HepG2 (cell line): Measurements from ENCODE around the gene LYPD6. TPM values are rescaled to one million over a fixed set of nuclear protein-coding genes. Genes with fewer than 3 reads are reported as not detected.

ENCODE experiments used
- ATAC-seq: fragments of 200-7000 bp; cut with Tn5 transposase; 3 replicates; pipeline ENCODE4 v1.9.1; 2020; ENCODE audit warnings: mild to moderate bottlenecking, moderate library complexity
- BruUV-seq: library from RNA; stranded (reverse); fragments of 400-500 nt; replicated peaks from 2 replicates; lab custom pipeline; 2021; lab: Mats Ljungman, UMichigan
- CTCF ChIA-PET: fragments of 300-600 bp; formaldehyde crosslinking; extraction: SDS; loops from one replicate; lab custom pipeline; 2021; ENCODE audit warnings: low total read pairs, inconsistent platforms, low intra/inter-chr PET ratio; lab: Yijun Ruan, JAX
- POLR2A ChIA-PET: fragments of 350-600 bp; sonication (Branson Sonifier 250); formaldehyde crosslinking; loops from one replicate; lab custom pipeline; 2020; ENCODE audit warnings: antibody characterized with exemption, inconsistent platforms; lab: Yijun Ruan, JAX
- DNase-seq: peaks from one replicate; pipeline ENCODE4 v3.0.0-alpha.2; 2015; ENCODE audit warnings: low spot score
- FAIRE-seq: peaks from 3 replicates; lab custom pipeline; 2011; peaks lifted over from hg19 to GRCh38; lab: Jason Lieb, UNC
- H2AFZ ChIP-seq: one replicate; pipeline ENCODE4 v1.6.1; 2011; ENCODE audit warnings: low read length, inconsistent platforms
- H3K27ac ChIP-seq: fragments of 300-600 bp; 3 replicates; pipeline ENCODE4 v1.8.0; 2011; ENCODE audit warnings: mixed run types, mild to moderate bottlenecking, mixed read lengths, low read length, inconsistent platforms; ENCODE audit not compliant: insufficient read depth; ENCODE audit errors: extremely low read length
- H3K27me3 ChIP-seq, 2 experiments: fragments of 200-600 bp in 1 of 2; 2 replicates in 1 of 2; 3 replicates in 1 of 2; pipeline versions ENCODE4 v1.6.0 to v1.8.0; 2011; ENCODE audit warnings: low read length in 2 of 2, mild to moderate bottlenecking in 2 of 2, moderate library complexity in 2 of 2, inconsistent platforms in 1 of 2; ENCODE audit not compliant: insufficient read depth in 2 of 2, control insufficient read depth in 1 of 2
- H3K36me3 ChIP-seq, 2 experiments: fragments of 200-600 bp in 1 of 2; replicated peaks in 1 of 2; 2 replicates in 1 of 2; 3 replicates in 1 of 2; pipeline versions ENCODE4 v1.5.1 to v1.8.0; 2011; ENCODE audit warnings: low read length in 2 of 2, inconsistent platforms in 1 of 2; ENCODE audit not compliant: insufficient read depth in 2 of 2, control insufficient read depth in 1 of 2
- H3K4me1 ChIP-seq: 2 replicates; pipeline ENCODE4 v1.5.1; 2012; ENCODE audit warnings: low read length, inconsistent platforms; ENCODE audit not compliant: insufficient read depth
- H3K4me2 ChIP-seq: 2 replicates; pipeline ENCODE4 v1.6.0; 2011; ENCODE audit warnings: low read depth, low read length, inconsistent platforms
- H3K4me3 ChIP-seq, 3 experiments: fragments of 200-600 bp in 1 of 3; sonication (generic), shearing (Covaris generic) in 1 of 3; replicated peaks in 1 of 3; 2 replicates each; pipeline ENCODE4 v1.5.1; 2011 to 2016; ENCODE audit warnings: low read length in 3 of 3, inconsistent platforms in 2 of 3, low read depth in 2 of 3, mild to moderate bottlenecking in 2 of 3, control low read depth in 1 of 3, mixed read lengths in 1 of 3; ENCODE audit not compliant: insufficient read depth in 1 of 3
- H3K79me2 ChIP-seq: one replicate; pipeline ENCODE4 v1.6.1; 2011; ENCODE audit warnings: low read length, inconsistent platforms; ENCODE audit not compliant: insufficient read depth
- H3K9ac ChIP-seq: 2 replicates; pipeline ENCODE4 v1.6.0; 2011; ENCODE audit warnings: mild to moderate bottlenecking, low read depth, low read length, inconsistent platforms; ENCODE audit not compliant: insufficient read depth
- H3K9me3 ChIP-seq: 2 replicates; pipeline ENCODE4 v1.5.1; 2012; ENCODE audit warnings: mild to moderate bottlenecking, low read length
- H4K20me1 ChIP-seq: 2 replicates; pipeline ENCODE4 v1.6.0; 2011; ENCODE audit warnings: inconsistent platforms, mild to moderate bottlenecking, low read length, moderate library complexity; ENCODE audit not compliant: insufficient read depth
- ATF7 ChIP-seq, 2 experiments: fragments of 450-650 bp in 1 of 2; sonication (generic) in 1 of 2; formaldehyde crosslinking in 1 of 2; IDR thresholded peaks; 2 replicates each; pipeline versions ENCODE4 v1.4.0 to v1.6.1; 2016 to 2020; ENCODE audit warnings: antibody characterized with exemption in 1 of 2, mild to moderate bottlenecking in 1 of 2, missing genetic modification reagents in 1 of 2
- CAMTA2 ChIP-seq: sonication (generic); formaldehyde crosslinking; IDR thresholded peaks from 2 replicates; pipeline ENCODE4 v1.4.0; 2020; ENCODE audit warnings: mild to moderate bottlenecking, missing genetic modification reagents, borderline replicate concordance
- FOXC1 ChIP-seq: sonication (generic); formaldehyde crosslinking; IDR thresholded peaks from 2 replicates; pipeline ENCODE4 v1.8.0; 2022; ENCODE audit warnings: mild to moderate bottlenecking, missing genetic modification reagents, borderline replicate concordance
- HOXA5 ChIP-seq: sonication (generic); formaldehyde crosslinking; IDR thresholded peaks from 2 replicates; pipeline ENCODE4 v1.4.0; 2020; ENCODE audit warnings: missing genetic modification reagents
- ZNF678 ChIP-seq: sonication (generic); formaldehyde crosslinking; IDR thresholded peaks from 2 replicates; pipeline ENCODE4 v1.4.0; 2020; ENCODE audit warnings: mild to moderate bottlenecking, missing genetic modification reagents
- WGBS: methylation state at CpG from one replicate; pipeline ENCODE4 v1.1.6; 2017; ENCODE audit warnings: low lambda C conversion rate; 5-methylcytosine and 5-hydroxymethylcytosine counted together
- in situ Hi-C: cut with HindIII; loops from 2 replicates; pipeline ENCODE4 v1.10.0; 2017; ENCODE audit warnings: low pct_unique_long_range_greater_than_20kb; ENCODE audit not compliant: extremely low pct_ligation_motif_present
- intact Hi-C: fragments of 100-400 bp; cut with micrococcal nuclease; formaldehyde crosslinking; loops from one replicate; pipeline ENCODE4 v1.10.0; 2022; ENCODE audit not compliant: unreplicated experiment
- polyA plus RNA-seq, 8 experiments: library from polyadenylated mRNA; depleted of rRNA in 3 of 8; stranded (reverse) in 7 of 8; unstranded in 1 of 8; fragments of >200 nt; fragmentation: Illumina TruSeq in 4 of 8; extraction: Trizol in 4 of 8; gene quantifications; 2 replicates each; pipeline versions ENCODE4 v1.2.1 to v1.2.3, GENCODE V29; 2011 to 2016; ENCODE audit warnings: low read depth in 4 of 8, missing spikeins in 1 of 8, mixed read lengths in 1 of 8; ENCODE audit not compliant: insufficient read depth in 1 of 8
- total RNA-seq, 5 experiments: library from RNA; depleted of rRNA; stranded (reverse); fragments of >200 nt; fragmentation: Illumina TruSeq; extraction: Trizol; gene quantifications; 2 replicates each; pipeline ENCODE4 v1.2.3, GENCODE V29; 2016; ENCODE audit warnings: low read depth in 1 of 5
- TF ChIP-seq, protein P1 (sequence below): sonication (generic); formaldehyde crosslinking; IDR thresholded peaks from 2 replicates; pipeline ENCODE4 v1.5.1; 2020; ENCODE audit warnings: mild to moderate bottlenecking, missing genetic modification reagents, moderate library complexity
- TF ChIP-seq, protein P2 (sequence below): conservative IDR thresholded peaks from 2 replicates; pipeline ENCODE4 v1.6.1; 2018; ENCODE audit warnings: missing genetic modification reagents
- TF ChIP-seq, protein P3 (sequence below): sonication (generic); formaldehyde crosslinking; IDR thresholded peaks from 2 replicates; pipeline ENCODE4 v1.8.0; 2022; ENCODE audit warnings: mild to moderate bottlenecking, missing genetic modification reagents, moderate library complexity
- TF ChIP-seq, protein P4 (sequence below): sonication (generic); formaldehyde crosslinking; IDR thresholded peaks from 2 replicates; pipeline ENCODE4 v1.5.1; 2020; ENCODE audit warnings: missing genetic modification reagents, mild to moderate bottlenecking, borderline replicate concordance
- TF ChIP-seq, protein P5 (sequence below): sonication (generic); formaldehyde crosslinking; IDR thresholded peaks from 2 replicates; pipeline ENCODE4 v1.4.0; 2020; ENCODE audit warnings: mild to moderate bottlenecking, missing genetic modification reagents
- TF ChIP-seq, protein P6 (sequence below): sonication (generic); formaldehyde crosslinking; IDR thresholded peaks from 2 replicates; pipeline ENCODE4 v1.4.0; 2020; ENCODE audit warnings: missing genetic modification reagents, low read depth, mild to moderate bottlenecking, borderline replicate concordance
- TF ChIP-seq, protein P7 (sequence below): sonication (generic); formaldehyde crosslinking; IDR thresholded peaks from 2 replicates; pipeline ENCODE4 v1.4.0; 2020; ENCODE audit warnings: missing genetic modification reagents

The LYPD6 gene
- total and polyA plus RNA-seq, 2 of the 13 experiments (the other 11 are each of a cell fraction or from before 2014, with no cell fraction given), result 0.01 to 0.07 TPM

DNA sequence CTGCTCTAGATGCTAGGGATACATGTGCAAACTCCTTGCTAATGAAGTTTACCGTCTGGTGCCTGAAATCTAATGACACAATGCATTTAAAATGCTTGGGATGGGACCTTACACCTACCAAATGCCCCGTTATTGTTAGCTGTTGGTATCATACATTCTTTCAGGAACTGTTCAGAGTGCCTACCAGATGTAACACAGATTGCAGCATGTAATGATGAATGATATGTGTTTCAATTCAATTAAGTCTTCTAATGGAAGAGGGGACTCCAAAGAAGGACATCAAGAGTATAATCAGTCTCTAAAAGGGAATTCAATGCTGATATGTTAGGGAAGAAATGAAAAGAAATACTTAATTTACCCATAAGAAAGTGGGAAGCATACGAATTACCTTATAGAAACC lies 3.2 kb downstream of the LYPD6 start:
- H3K9ac ChIP-seq, result no peak overlapping the region
- WGBS, result 8% methylated on average over 3 of the region's 3 CpGs
- no peak for TF ChIP-seq CAMTA2 (CRISPR knock-in tag)
- TF ChIP-seq, protein P1, sequence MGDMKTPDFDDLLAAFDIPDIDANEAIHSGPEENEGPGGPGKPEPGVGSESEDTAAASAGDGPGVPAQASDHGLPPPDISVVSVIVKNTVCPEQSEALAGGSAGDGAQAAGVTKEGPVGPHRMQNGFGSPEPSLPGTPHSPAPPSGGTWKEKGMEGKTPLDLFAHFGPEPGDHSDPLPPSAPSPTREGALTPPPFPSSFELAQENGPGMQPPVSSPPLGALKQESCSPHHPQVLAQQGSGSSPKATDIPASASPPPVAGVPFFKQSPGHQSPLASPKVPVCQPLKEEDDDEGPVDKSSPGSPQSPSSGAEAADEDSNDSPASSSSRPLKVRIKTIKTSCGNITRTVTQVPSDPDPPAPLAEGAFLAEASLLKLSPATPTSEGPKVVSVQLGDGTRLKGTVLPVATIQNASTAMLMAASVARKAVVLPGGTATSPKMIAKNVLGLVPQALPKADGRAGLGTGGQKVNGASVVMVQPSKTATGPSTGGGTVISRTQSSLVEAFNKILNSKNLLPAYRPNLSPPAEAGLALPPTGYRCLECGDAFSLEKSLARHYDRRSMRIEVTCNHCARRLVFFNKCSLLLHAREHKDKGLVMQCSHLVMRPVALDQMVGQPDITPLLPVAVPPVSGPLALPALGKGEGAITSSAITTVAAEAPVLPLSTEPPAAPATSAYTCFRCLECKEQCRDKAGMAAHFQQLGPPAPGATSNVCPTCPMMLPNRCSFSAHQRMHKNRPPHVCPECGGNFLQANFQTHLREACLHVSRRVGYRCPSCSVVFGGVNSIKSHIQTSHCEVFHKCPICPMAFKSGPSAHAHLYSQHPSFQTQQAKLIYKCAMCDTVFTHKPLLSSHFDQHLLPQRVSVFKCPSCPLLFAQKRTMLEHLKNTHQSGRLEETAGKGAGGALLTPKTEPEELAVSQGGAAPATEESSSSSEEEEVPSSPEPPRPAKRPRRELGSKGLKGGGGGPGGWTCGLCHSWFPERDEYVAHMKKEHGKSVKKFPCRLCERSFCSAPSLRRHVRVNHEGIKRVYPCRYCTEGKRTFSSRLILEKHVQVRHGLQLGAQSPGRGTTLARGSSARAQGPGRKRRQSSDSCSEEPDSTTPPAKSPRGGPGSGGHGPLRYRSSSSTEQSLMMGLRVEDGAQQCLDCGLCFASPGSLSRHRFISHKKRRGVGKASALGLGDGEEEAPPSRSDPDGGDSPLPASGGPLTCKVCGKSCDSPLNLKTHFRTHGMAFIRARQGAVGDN (CRISPR knock-in tag), result no peak
- TF ChIP-seq HOXA5 (CRISPR knock-in tag), result no peak
- TF ChIP-seq, protein P2, sequence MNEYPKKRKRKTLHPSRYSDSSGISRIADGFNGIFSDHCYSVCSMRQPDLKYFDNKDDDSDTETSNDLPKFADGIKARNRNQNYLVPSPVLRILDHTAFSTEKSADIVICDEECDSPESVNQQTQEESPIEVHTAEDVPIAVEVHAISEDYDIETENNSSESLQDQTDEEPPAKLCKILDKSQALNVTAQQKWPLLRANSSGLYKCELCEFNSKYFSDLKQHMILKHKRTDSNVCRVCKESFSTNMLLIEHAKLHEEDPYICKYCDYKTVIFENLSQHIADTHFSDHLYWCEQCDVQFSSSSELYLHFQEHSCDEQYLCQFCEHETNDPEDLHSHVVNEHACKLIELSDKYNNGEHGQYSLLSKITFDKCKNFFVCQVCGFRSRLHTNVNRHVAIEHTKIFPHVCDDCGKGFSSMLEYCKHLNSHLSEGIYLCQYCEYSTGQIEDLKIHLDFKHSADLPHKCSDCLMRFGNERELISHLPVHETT, result no peak
- TF ChIP-seq, protein P3, sequence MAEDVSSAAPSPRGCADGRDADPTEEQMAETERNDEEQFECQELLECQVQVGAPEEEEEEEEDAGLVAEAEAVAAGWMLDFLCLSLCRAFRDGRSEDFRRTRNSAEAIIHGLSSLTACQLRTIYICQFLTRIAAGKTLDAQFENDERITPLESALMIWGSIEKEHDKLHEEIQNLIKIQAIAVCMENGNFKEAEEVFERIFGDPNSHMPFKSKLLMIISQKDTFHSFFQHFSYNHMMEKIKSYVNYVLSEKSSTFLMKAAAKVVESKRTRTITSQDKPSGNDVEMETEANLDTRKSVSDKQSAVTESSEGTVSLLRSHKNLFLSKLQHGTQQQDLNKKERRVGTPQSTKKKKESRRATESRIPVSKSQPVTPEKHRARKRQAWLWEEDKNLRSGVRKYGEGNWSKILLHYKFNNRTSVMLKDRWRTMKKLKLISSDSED, result no peak
- TF ChIP-seq, protein P4, sequence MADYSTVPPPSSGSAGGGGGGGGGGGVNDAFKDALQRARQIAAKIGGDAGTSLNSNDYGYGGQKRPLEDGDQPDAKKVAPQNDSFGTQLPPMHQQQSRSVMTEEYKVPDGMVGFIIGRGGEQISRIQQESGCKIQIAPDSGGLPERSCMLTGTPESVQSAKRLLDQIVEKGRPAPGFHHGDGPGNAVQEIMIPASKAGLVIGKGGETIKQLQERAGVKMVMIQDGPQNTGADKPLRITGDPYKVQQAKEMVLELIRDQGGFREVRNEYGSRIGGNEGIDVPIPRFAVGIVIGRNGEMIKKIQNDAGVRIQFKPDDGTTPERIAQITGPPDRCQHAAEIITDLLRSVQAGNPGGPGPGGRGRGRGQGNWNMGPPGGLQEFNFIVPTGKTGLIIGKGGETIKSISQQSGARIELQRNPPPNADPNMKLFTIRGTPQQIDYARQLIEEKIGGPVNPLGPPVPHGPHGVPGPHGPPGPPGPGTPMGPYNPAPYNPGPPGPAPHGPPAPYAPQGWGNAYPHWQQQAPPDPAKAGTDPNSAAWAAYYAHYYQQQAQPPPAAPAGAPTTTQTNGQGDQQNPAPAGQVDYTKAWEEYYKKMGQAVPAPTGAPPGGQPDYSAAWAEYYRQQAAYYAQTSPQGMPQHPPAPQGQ, result no peak
- no peak for TF ChIP-seq FOXC1 (CRISPR knock-in tag)
- TF ChIP-seq, protein P5, sequence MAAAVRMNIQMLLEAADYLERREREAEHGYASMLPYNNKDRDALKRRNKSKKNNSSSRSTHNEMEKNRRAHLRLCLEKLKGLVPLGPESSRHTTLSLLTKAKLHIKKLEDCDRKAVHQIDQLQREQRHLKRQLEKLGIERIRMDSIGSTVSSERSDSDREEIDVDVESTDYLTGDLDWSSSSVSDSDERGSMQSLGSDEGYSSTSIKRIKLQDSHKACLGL (CRISPR knock-in tag), result no peak
- TF ChIP-seq ATF7 (IDR thresholded peaks at IDR 0.05), result no peak
- no peak for TF ChIP-seq ATF7 (CRISPR knock-in tag; IDR thresholded peaks at IDR 0.05)
- TF ChIP-seq ZNF678 (CRISPR knock-in tag), result no peak
- TF ChIP-seq, protein P6, sequence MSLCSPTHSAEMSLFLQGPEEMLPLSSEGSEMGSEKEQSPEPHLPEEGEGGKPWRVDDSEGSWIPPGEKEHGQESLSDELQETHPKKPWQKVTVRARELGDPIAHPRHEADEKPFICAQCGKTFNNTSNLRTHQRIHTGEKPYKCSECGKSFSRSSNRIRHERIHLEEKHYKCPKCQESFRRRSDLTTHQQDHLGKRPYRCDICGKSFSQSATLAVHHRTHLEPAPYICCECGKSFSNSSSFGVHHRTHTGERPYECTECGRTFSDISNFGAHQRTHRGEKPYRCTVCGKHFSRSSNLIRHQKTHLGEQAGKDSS (CRISPR knock-in tag), result no peak
- TF ChIP-seq, protein P7, sequence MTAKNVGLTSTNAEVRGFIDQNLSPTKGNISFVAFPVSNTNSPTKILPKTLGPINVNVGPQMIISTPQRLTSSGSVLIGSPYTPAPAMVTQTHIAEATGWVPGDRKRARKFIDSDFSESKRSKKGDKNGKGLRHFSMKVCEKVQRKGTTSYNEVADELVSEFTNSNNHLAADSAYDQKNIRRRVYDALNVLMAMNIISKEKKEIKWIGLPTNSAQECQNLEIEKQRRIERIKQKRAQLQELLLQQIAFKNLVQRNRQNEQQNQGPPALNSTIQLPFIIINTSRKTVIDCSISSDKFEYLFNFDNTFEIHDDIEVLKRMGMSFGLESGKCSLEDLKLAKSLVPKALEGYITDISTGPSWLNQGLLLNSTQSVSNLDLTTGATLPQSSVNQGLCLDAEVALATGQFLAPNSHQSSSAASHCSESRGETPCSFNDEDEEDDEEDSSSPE, result no peak

More for the DNA sequence above, 3.2 kb downstream of the LYPD6 start:
- in situ Hi-C loops, result no loop called here
- Histone ChIP-seq H2AFZ (no peak overlapping the region), H3K4me3 (no peak overlapping the region), H3K9me3 (no peaks in the 10 kb centered on the region), H3K36me3 (no peaks in the 10 kb centered on the region), H3K4me1 (peaks cover 15% of the 10 kb centered on the region), H3K27me3 (peaks cover 5 to 36% of the 10 kb centered on the region in 2 experiments), H3K27ac (no peak overlapping the region), H3K4me2 (no peak overlapping the region), H4K20me1 (no peaks in the 10 kb centered on the region), H3K79me2 (no peaks in the 10 kb centered on the region)
- intact Hi-C loops, result loop anchor here (10.0 kb wide), 1 partner anchor 231 kb away; no protein-coding TSS in a partner anchor
- ChIA-PET POLR2A (no interaction called here), CTCF (no interaction called here)
- no TSS peak for BruUV-seq
- DNase-seq, result no peak
- no peak for ATAC-seq
- no peak for FAIRE-seq
